Central memory CD8-positive, alpha-beta T cell (primary cell): ENCODE data around the gene ATR.
"Not testable (repeated sequence)": the region's sequence is repeated elsewhere in the genome, so short reads cannot be mapped to it uniquely, and the experiment has no call there.

ENCODE experiments used
- ATAC-seq: fragments of 150-1000 bp; cut with Tn5 transposase; replicated peaks from 2 replicates; pipeline ENCODE4 v1.10.0; 2022; ENCODE audit warnings: mild to moderate bottlenecking, moderate FRiP score, moderate number of reproducible peaks; ENCODE audit not compliant: poor library complexity, severe bottlenecking; ENCODE audit errors: extremely low read depth
- DNase-seq, 2 donors: peaks; one replicate each; pipeline ENCODE4 v3.0.0; 2021; ENCODE audit warnings: low spot score in 2 of 2
- H3K27ac Mint-ChIP-seq: one replicate; pipeline ENCODE4 v1.8.0; 2022; ENCODE audit warnings: low read depth, mild to moderate bottlenecking, moderate library complexity, mixed read lengths
- H3K27me3 Mint-ChIP-seq: one replicate; pipeline ENCODE4 v1.8.0; 2022; ENCODE audit warnings: mixed read lengths
- H3K36me3 Mint-ChIP-seq: one replicate; pipeline ENCODE4 v1.8.0; 2022; ENCODE audit warnings: mild to moderate bottlenecking, moderate library complexity, mixed read lengths; ENCODE audit not compliant: insufficient read depth
- H3K4me1 Mint-ChIP-seq: one replicate; pipeline ENCODE4 v1.8.0; 2022; ENCODE audit warnings: mixed read lengths
- H3K4me3 Mint-ChIP-seq: one replicate; pipeline ENCODE4 v1.8.0; 2022; ENCODE audit warnings: mild to moderate bottlenecking, moderate library complexity, mixed read lengths
- H3K9me3 Mint-ChIP-seq: one replicate; pipeline ENCODE4 v1.8.0; 2022; ENCODE audit warnings: mixed read lengths

ATR gene

DNA sequence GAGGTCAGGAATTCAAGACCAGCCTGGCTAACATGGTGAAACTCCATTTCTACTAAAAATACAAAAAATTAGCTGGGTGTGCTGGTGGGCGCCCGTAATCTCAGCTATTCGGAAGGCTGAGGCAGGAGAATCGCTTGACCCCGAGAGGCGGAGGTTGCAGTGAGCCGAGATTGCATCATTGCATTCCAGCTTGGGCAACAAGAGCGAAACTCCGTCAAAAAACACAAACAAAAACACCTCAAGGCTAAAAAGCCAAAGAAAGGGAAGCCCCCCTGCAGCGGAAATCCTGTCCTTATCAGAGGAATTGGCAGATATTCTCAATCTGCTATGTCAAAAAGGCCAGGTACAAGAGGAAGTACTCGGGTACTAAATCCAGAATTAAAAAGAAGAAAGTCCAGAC is 2.5 kb upstream of the ATR start:
- not testable (repeated sequence) for ATAC-seq, H3K4me3 Mint-ChIP-seq, DNase-seq, H3K9me3 Mint-ChIP-seq, H3K27ac Mint-ChIP-seq
- H3K4me1 Mint-ChIP-seq: peaks cover 29% of the 10 kb centered on the region
- peaks cover 12% of the 10 kb centered on the region for H3K36me3 Mint-ChIP-seq
- peaks cover 17% of the 10 kb centered on the region for H3K27me3 Mint-ChIP-seq

DNA sequence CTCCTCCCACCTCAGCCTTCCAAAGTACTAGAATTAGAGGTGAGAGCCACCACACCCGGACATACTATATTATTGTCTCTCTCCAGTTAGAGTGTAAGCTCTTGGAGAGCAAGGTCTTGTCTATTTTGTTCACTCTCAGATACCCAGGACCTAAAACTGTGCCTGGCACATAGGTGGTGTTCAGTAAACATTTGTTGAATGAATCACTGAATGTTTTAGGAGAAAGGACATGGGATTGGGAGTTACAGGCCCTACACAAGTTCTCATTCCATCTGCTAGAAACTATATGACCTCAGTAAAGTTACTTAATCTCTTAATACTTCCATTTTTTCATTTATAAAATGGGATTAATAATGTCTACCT is 1.5 kb upstream of the ATR start:
- Mint-ChIP-seq H3K9me3 (no peaks in the 10 kb centered on the region), H3K4me1 (peaks cover 39% of the 10 kb centered on the region), H3K4me3 (peak overlapping the region; percentile 98), H3K36me3 (peaks cover 13% of the 10 kb centered on the region), H3K27me3 (peaks cover 17% of the 10 kb centered on the region), H3K27ac (peak overlapping the region; percentile 96)
- ATAC-seq: no peak
- DNase-seq: no peak

GRCh38 chr3:142577696-142578328 is 721 bp downstream of the ATR start:
- Mint-ChIP-seq H3K27me3 (no peaks in the 10 kb centered on the region), H3K4me3 (peak overlapping the region; percentile 98), H3K36me3 (peaks cover 13% of the 10 kb centered on the region), H3K9me3 (no peaks in the 10 kb centered on the region), H3K4me1 (peaks cover 51% of the 10 kb centered on the region), H3K27ac (peak overlapping the region; percentile 96)
- ATAC-seq: peak; percentile 37
- DNase-seq: peak in 1 of 2 donors; percentile 21

GRCh38 chr3:142576792-142577191 is 1.7 kb downstream of the ATR start:
- peaks cover 51% of the 10 kb centered on the region for H3K4me1 Mint-ChIP-seq
- peak overlapping the region; percentile 96 for H3K27ac Mint-ChIP-seq

DNA sequence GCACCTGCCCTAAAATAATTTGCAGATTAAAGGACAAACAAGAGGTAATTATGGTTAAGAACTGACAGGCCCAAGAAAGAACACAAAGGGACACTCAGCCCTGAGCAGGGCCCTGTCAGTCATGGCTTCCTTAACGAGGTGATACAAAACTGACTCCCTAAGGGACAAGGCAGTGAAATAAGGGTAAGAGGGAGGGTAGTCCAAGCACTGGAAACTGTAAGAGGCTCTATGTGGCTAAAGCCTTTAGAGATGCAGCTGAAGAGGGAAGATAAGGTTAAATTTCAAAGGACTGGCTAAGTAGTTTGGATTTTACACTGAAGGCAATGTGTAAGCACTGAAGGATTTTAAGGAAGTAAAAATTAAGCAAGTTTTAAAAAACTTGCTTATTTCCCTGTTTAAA is 3.9 kb downstream of the ATR start:
- H3K36me3 Mint-ChIP-seq: peaks cover 16% of the 10 kb centered on the region
- H3K4me1 Mint-ChIP-seq: peaks cover 46% of the 10 kb centered on the region
- no peak for ATAC-seq
- H3K27ac Mint-ChIP-seq: no peak overlapping the region
- DNase-seq: no peak
- H3K27me3 Mint-ChIP-seq: no peaks in the 10 kb centered on the region
- H3K4me3 Mint-ChIP-seq: no peak overlapping the region
- no peaks in the 10 kb centered on the region for H3K9me3 Mint-ChIP-seq

More at GRCh38 chr3:142576792-142577191, 1.7 kb downstream of the ATR start:
- Mint-ChIP-seq H3K4me3 (peak overlapping the region; percentile 98), H3K9me3 (no peaks in the 10 kb centered on the region), H3K36me3 (peaks cover 14% of the 10 kb centered on the region), H3K27me3 (no peaks in the 10 kb centered on the region)
- no peak for ATAC-seq
- no peak for DNase-seq

DNA sequence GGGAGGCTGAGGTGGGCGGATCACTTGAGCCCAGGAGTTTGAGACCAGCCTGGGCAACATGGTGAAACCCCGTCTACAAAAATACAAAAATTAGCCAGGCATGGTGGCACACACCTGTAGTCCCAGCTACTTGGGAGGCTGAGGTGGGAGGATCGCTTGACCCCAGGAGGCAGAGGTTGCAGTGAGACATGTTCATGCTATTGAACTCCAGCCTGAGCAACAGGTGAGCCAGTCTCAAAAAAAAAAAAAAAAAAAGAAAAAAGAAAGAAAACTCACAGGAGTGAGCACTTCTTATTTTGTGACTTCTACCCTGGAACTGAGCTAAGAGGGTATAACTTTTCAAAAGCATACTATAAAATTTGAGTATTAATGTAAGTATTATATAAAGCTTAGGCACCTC is 4.3 kb downstream of the ATR start:
- DNase-seq, H3K27ac Mint-ChIP-seq, ATAC-seq, H3K27me3 Mint-ChIP-seq, H3K4me3 Mint-ChIP-seq, H3K9me3 Mint-ChIP-seq: not testable (repeated sequence)
- peaks cover 16% of the 10 kb centered on the region for H3K36me3 Mint-ChIP-seq
- H3K4me1 Mint-ChIP-seq: peaks cover 44% of the 10 kb centered on the region

- ATAC-seq, H3K27me3 Mint-ChIP-seq, H3K27ac Mint-ChIP-seq, H3K9me3 Mint-ChIP-seq, H3K4me3 Mint-ChIP-seq, DNase-seq: not testable (repeated sequence)
- peaks cover 14% of the 10 kb centered on the region for H3K4me1 Mint-ChIP-seq
- peaks cover 20% of the 10 kb centered on the region for H3K36me3 Mint-ChIP-seq
Measured at GRCh38 chr3:142569422-142569821, 9.1 kb downstream of the ATR start.

GRCh38 chr3:142568393-142569017 is 10.0 kb downstream of the ATR start:
- Mint-ChIP-seq H3K9me3 (no peaks in the 10 kb centered on the region), H3K27ac (no peak overlapping the region), H3K4me3 (no peak overlapping the region), H3K36me3 (peaks cover 23% of the 10 kb centered on the region), H3K27me3 (no peaks in the 10 kb centered on the region), H3K4me1 (peaks cover 11% of the 10 kb centered on the region)
- DNase-seq (no peak), ATAC-seq (no peak)

DNA sequence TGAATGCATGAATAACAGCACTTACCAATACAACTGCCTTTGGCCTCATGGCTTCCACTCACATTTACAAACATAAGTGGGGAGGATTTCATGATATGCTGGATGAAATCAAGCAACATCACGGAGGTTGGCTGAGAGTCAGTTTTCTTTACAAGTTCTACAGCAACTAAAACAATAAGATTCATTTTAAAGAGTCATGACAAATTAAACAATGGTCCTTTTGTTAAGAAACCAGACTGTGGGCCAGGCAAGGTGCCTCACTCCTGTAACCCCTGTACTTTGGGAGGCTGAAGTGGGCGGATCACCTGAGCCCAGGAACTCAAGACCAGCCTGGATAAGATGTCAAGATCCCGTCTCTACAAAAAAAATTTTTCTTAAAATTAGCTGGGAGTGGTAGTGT is 12.4 kb downstream of the ATR start:
- Mint-ChIP-seq H3K36me3 (peaks cover 38% of the 10 kb centered on the region), H3K4me3 (no peak overlapping the region), H3K27ac (no peak overlapping the region), H3K27me3 (no peaks in the 10 kb centered on the region), H3K4me1 (peaks cover 13% of the 10 kb centered on the region), H3K9me3 (no peaks in the 10 kb centered on the region)
- DNase-seq (no peak), ATAC-seq (no peak)

DNA sequence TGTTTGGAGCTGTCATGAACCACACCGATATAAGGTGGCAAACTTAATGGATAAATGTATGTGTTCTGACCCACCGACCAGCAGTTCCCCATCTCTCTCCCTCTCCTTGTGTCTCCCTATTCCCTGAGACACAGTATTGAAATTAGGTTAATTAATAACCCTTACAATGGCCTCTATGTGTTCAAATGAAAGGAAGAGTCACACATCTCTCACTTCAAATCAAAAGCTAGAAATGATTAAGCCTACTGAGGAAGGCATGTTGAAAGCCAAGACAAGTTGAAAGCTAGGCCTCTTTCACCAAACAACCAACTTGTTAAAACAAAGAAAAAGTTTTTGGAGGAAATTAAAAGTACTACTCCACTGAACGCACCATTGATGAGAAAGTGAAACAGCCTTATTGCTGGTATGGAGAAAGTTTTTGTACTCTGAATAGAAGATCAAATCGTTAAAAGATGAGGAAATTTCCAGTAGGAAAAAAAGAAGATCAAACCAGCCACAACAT is 15.0 kb downstream of the ATR start:
- no peak for ATAC-seq
- H3K27ac Mint-ChIP-seq: no peak overlapping the region

DNA sequence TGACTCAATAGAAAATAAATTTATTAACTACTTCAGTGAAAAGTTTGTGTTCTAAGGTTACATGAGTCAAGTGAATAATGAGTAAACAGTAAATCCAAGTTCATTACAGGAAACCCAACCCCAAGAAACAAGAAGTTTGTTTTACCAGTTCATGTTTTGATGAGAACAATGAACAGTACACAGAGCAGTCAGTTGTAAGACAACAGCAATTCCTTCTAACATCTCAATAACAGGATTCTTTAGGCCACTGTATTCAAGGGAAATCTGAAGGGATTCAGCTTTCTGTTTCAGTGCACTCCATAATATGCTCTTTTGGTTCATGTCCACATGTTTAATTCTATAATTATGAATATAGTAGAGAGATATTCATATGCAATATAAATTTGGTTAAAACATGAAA is 18.4 kb downstream of the ATR start:
- Mint-ChIP-seq H3K36me3 (peaks cover 48% of the 10 kb centered on the region), H3K27me3 (no peaks in the 10 kb centered on the region), H3K4me3 (no peak overlapping the region), H3K27ac (no peak overlapping the region), H3K4me1 (peaks cover 5% of the 10 kb centered on the region), H3K9me3 (no peaks in the 10 kb centered on the region)
- no peak for DNase-seq
- no peak for ATAC-seq

More for the DNA sequence above, 15.0 kb downstream of the ATR start:
- no peaks in the 10 kb centered on the region for H3K27me3 Mint-ChIP-seq
- H3K4me3 Mint-ChIP-seq: no peak overlapping the region
- H3K9me3 Mint-ChIP-seq: no peaks in the 10 kb centered on the region
- H3K4me1 Mint-ChIP-seq: peaks cover 10% of the 10 kb centered on the region
- peaks cover 49% of the 10 kb centered on the region for H3K36me3 Mint-ChIP-seq
- no peak for DNase-seq

DNA sequence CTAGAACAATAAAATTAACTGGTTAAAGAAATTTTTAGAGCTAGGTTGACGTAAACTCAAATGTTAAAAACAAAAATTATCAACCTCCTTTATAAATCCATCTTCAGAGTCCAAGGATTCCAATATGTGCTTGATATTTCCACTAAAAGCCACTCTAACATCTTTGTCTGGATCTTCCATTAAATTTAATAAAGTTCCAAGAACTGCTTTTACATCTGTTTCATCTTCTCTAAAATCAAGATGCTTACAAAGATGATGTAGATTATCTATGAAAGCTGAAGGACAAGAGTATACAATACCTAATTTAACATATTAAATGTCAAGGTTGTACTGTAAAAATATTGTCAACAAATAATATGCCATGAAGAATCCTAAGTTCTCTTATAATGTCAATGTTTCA is 24.8 kb downstream of the ATR start:
- no peaks in the 10 kb centered on the region for H3K9me3 Mint-ChIP-seq
- H3K27me3 Mint-ChIP-seq: no peaks in the 10 kb centered on the region
- H3K4me1 Mint-ChIP-seq: no peaks in the 10 kb centered on the region
- no peak overlapping the region for H3K4me3 Mint-ChIP-seq
- ATAC-seq (no peak), DNase-seq (no peak)
- H3K36me3 Mint-ChIP-seq: peaks cover 49% of the 10 kb centered on the region
- H3K27ac Mint-ChIP-seq: no peak overlapping the region

DNA sequence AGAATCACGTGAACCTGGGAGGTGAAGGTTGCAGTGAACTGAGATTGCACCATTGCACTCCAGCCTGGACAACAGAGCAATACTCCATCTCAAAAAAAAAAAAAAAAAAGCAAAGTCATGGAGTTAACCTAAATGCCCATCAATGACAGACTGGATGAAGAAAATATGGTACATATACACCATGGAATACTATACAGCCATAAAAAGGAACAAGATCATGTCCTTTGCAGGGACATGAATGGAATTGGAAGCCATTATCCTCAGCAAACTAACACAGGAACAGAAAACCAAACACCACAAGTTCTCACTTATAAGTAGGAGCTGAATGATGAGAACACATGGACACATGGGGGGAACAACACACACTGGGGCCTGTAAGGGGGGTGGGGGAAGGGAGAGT is 26.0 kb downstream of the ATR start:
- DNase-seq, ATAC-seq, H3K9me3 Mint-ChIP-seq, H3K4me1 Mint-ChIP-seq, H3K27ac Mint-ChIP-seq, H3K27me3 Mint-ChIP-seq, H3K4me3 Mint-ChIP-seq: not testable (repeated sequence)
- peaks cover 52% of the 10 kb centered on the region for H3K36me3 Mint-ChIP-seq
